GM12878 (cell line): Measurements from ENCODE around the gene AKAP17A.
"Not testable (repeated sequence)": the region's sequence is repeated elsewhere in the genome, so short reads cannot be mapped to it uniquely, and the experiment has no call there.

Source experiments
- RBBP5 ChIP-seq: fragments of 200-600 bp; sonication (generic); conservative IDR thresholded peaks from 2 replicates; pipeline ENCODE4 v1.6.1; 2016
- YBX1 ChIP-seq: fragments of 450-650 bp; IDR thresholded peaks from 2 replicates; pipeline ENCODE4 v1.6.1; 2016; ENCODE audit warnings: antibody characterized with exemption
- ZBED1 ChIP-seq: IDR thresholded peaks from 2 replicates; pipeline ENCODE4 v1.6.1; 2016; ENCODE audit warnings: borderline replicate concordance

DNA sequence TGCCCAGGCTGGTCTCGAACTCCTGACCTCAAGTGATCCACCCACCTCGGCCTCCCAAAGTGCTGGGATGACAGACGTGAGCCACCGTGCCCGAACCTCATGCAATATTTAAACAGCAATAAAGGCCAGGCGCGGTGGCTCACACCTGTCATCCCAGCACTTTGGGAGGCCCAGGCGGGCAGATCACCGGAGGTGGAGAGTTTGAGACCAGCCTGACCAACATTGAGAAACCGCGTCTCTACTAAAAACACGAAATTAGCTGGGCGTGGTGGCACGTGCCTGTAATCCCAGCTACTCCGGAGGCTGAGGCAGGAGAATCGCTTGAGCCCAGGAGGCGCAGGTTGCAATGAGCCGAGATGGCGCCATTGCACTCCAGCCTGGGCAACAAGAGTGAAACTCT, 17.2 kb upstream of the AKAP17A start:
- not testable (repeated sequence) for TF ChIP-seq RBBP5, ZBED1, YBX1
